ENCODE results near the gene TEKT2. TPM values are rescaled to one million over a fixed set of nuclear protein-coding genes. Genes with fewer than 3 reads are reported as not detected.

TEKT2 gene
- total and polyA plus RNA-seq, 12 donors: 0.18 to 4.0 (median 0.72) TPM; not detected in 4

DNA sequence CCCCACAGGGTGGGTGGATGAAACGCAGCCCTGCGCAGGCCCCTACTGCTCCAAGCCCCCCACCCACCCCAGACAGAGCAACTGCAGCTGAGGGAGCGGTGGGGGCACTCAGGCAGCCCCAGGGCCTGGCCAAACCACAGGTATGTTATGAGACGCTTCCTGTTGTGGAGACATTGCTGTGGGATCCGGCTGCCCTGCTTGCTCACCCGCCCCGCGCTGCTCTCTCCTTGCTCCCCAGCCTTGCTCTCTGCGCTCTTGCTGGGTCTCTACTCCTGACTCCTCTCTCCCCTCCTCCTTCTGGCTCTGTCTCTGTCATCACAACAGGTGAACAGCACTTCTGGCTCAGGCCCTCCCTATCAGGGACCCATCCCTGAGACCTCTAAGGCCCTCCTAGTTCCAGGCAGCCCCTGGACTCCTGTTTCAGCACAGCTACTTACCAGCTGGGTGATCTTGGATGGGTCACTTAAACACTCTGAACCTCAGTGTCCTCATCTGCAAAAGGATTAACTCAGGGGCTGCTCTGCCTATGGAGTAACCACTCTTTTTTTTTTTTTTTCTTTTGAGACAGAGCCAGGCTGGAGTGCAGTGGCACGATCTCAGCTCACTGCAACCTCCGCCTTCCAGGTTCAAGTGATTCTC lies 25.3 kb downstream of the TEKT2 start:
- no peak for DNase-seq
- TF ChIP-seq, protein P1, sequence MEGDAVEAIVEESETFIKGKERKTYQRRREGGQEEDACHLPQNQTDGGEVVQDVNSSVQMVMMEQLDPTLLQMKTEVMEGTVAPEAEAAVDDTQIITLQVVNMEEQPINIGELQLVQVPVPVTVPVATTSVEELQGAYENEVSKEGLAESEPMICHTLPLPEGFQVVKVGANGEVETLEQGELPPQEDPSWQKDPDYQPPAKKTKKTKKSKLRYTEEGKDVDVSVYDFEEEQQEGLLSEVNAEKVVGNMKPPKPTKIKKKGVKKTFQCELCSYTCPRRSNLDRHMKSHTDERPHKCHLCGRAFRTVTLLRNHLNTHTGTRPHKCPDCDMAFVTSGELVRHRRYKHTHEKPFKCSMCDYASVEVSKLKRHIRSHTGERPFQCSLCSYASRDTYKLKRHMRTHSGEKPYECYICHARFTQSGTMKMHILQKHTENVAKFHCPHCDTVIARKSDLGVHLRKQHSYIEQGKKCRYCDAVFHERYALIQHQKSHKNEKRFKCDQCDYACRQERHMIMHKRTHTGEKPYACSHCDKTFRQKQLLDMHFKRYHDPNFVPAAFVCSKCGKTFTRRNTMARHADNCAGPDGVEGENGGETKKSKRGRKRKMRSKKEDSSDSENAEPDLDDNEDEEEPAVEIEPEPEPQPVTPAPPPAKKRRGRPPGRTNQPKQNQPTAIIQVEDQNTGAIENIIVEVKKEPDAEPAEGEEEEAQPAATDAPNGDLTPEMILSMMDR (IDR thresholded peaks at IDR 0.05): no peak
- no peak for TF ChIP-seq POLR2A (IDR thresholded peaks at IDR 0.05)
- Histone ChIP-seq H3K27ac (no peak overlapping the region), H3K9me3 (replicated peaks in 1 of 3) (no peaks in the 10 kb centered on the region), H3K4me3 (no peak overlapping the region), H3K27me3 (no peaks in the 10 kb centered on the region), H3K36me3 (replicated peaks in 1 of 2) (no peaks in the 10 kb centered on the region), H3K4me1 (replicated peaks in 1 of 2) (no peaks in the 10 kb centered on the region)
- WGBS, 4 donors: 84 to 95% (median 88%) methylated on average over 8 to 11 of the region's 11 CpGs
- intact Hi-C loops (cut with DNase I): no loop called here

DNA sequence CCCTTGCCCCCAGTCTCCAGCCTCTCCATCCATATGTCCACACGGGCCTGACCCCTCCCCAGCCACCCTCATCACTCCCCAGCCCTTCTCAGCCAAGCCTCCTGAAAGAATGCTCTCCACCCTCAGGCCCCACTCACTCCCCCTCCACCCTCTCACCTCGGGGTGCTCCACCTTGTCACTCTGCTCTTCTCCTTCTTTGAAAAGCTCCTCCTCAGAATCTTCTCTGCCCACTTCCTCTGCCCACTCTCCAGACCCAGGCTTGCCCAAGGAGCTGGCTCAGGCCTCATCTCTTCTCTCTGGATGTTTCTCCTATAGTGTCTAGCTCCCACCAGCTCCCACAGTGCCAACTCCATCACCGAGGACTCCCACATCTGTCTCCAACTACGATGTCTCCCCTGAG lies 27.3 kb downstream of the TEKT2 start:
- no peak overlapping the region for H3K27ac ChIP-seq
- H3K4me3 ChIP-seq: no peak overlapping the region
- DNase-seq: no peak
- TF ChIP-seq, protein P1 (IDR thresholded peaks at IDR 0.05): no peak
- no peak for TF ChIP-seq POLR2A (IDR thresholded peaks at IDR 0.05)
- 66 to 76% (median 70%) methylated on average over 4 of the region's 4 CpGs for WGBS, 4 donors
- H3K27me3 ChIP-seq: no peaks in the 10 kb centered on the region
- H3K9me3 ChIP-seq (replicated peaks in 1 of 3): no peaks in the 10 kb centered on the region
- intact Hi-C loops (cut with DNase I): no loop called here
- no peaks in the 10 kb centered on the region for H3K4me1 ChIP-seq (replicated peaks in 1 of 2)
- H3K36me3 ChIP-seq (replicated peaks in 1 of 2): no peaks in the 10 kb centered on the region

DNA sequence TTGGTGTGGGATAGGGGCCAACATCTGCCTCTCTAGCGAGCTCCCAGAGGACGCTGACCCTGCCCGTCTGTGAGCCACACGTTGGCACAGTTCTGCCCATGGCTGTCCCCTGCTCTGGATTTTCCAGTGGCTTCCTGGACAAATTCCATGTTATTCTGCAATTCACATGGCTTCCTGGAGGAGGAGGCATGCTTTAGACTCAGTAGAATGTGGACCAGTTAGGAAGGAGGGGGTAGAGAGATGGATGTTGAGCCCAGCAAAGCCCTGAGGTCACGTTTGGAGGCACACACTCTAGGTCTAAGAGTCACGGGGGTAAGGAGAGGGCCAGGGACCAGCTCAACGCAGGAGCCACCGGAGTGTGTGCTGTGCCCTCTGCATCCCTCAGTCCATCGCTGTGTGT lies 28.9 kb downstream of the TEKT2 start:
- intact Hi-C loops (cut with DNase I): no loop called here
- Histone ChIP-seq H3K27me3 (no peaks in the 10 kb centered on the region), H3K27ac (no peak overlapping the region), H3K4me3 (no peak overlapping the region), H3K9me3 (replicated peaks in 1 of 3) (no peaks in the 10 kb centered on the region), H3K36me3 (replicated peaks in 1 of 2) (no peaks in the 10 kb centered on the region), H3K4me1 (replicated peaks in 1 of 2) (no peaks in the 10 kb centered on the region)
- DNase-seq: no peak
- TF ChIP-seq POLR2A (IDR thresholded peaks at IDR 0.05): no peak
- TF ChIP-seq, protein P1 (IDR thresholded peaks at IDR 0.05): no peak
- 84 to 94% (median 88%) methylated on average over 8 to 9 of the region's 9 CpGs for WGBS, 4 donors

DNA sequence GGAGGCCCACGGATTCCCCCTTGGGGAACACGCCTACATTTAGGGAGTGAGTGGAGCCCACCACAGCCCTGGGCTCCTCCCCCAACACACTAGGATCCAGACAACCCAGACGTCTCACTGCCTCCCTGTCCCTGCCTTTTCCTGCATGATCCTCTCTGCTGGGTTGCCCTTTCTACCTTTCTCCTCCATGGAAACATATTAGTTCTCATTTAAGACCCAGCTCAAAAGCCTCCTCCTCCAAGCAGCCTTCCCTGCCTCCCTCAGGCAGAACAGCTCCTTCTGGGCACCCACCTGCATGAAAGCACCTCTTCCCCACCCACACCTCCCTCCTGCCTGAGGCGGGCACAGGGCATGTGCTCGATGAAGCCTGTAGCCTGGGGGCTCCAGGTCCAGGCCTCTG lies 30.5 kb downstream of the TEKT2 start:
- H3K4me3 ChIP-seq: no peak overlapping the region
- no peaks in the 10 kb centered on the region for H3K36me3 ChIP-seq (replicated peaks in 1 of 2)
- H3K9me3 ChIP-seq (replicated peaks in 1 of 3): no peaks in the 10 kb centered on the region
- no peak for DNase-seq
- no peak for TF ChIP-seq POLR2A (IDR thresholded peaks at IDR 0.05)
- TF ChIP-seq, protein P1 (IDR thresholded peaks at IDR 0.05): no peak
- H3K27me3 ChIP-seq: no peaks in the 10 kb centered on the region
- peak overlapping the region in 1 of 5 donors; percentile 26 for H3K27ac ChIP-seq
- no peaks in the 10 kb centered on the region for H3K4me1 ChIP-seq (replicated peaks in 1 of 2)
- intact Hi-C loops (cut with DNase I): no loop called here
- WGBS, 4 donors: 63 to 77% (median 70%) methylated on average over 5 of the region's 5 CpGs
